MM.1S (cell line): ENCODE measurements around the gene NSD1.

Experiments used
- EZH2 ChIP-seq: fragments of 300-600 bp; sonication (generic); optimal IDR thresholded peaks from 2 replicates; pipeline ENCODE3; 2017; ENCODE audit warnings: low read depth, mild to moderate bottlenecking, antibody characterized with exemption, low read length, mixed read lengths
- TF ChIP-seq, protein P1 (sequence below): fragments of 300-600 bp; sonication (generic); IDR thresholded peaks from 2 replicates; pipeline ENCODE4 v1.5.1; 2016; ENCODE audit warnings: antibody characterized with exemption, low read length, mixed read lengths

GRCh38 chr5:177112589-177113220 lies 20.9 kb upstream of the NSD1 start:
- TF ChIP-seq EZH2, result no peak
- TF ChIP-seq, protein P1, sequence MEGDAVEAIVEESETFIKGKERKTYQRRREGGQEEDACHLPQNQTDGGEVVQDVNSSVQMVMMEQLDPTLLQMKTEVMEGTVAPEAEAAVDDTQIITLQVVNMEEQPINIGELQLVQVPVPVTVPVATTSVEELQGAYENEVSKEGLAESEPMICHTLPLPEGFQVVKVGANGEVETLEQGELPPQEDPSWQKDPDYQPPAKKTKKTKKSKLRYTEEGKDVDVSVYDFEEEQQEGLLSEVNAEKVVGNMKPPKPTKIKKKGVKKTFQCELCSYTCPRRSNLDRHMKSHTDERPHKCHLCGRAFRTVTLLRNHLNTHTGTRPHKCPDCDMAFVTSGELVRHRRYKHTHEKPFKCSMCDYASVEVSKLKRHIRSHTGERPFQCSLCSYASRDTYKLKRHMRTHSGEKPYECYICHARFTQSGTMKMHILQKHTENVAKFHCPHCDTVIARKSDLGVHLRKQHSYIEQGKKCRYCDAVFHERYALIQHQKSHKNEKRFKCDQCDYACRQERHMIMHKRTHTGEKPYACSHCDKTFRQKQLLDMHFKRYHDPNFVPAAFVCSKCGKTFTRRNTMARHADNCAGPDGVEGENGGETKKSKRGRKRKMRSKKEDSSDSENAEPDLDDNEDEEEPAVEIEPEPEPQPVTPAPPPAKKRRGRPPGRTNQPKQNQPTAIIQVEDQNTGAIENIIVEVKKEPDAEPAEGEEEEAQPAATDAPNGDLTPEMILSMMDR, result no peak
